ENCODE measurements around the gene EBF4.
"Not testable (repeated sequence)": the region's sequence is repeated elsewhere in the genome, so short reads cannot be mapped to it uniquely, and the experiment has no call there.

The EBF4 gene

DNA sequence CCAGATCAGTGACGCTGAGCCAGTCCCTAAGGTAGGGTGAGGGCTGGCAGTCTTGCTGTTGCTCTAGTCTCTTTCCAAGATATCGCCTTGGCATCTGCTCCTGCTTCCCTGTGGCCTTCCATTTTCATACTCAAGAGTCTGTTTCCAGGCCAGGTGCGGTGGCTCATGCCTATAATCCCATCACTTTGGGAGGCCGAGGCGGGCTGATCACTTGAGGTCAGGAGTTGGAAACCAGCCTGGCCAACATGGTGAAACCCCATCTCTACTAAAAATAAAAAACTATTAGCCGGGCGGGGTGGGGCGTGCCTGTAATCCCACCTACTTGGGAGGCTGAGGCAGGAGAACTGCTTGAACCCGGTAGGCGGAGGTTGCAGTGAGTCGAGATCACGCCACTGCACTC lies 77.5 kb downstream of the EBF4 start:
- not testable (repeated sequence) for H3K27me3 ChIP-seq (ENCODE audit: control insufficient read depth, insufficient read depth, low read length); DNase-seq (ENCODE audit: low read depth, low spot score); H3K9me3 ChIP-seq (ENCODE audit: control insufficient read depth, insufficient read depth, low read length); H3K27ac ChIP-seq (ENCODE audit: low read length); H3K4me1 ChIP-seq (ENCODE audit: control insufficient read depth, insufficient read depth, low read length); H3K36me3 ChIP-seq (ENCODE audit: control insufficient read depth, insufficient read depth, low read length); H3K4me3 ChIP-seq (ENCODE audit: low read length)
- no CpG with 5 or more reads among the region's 12 CpGs for WGBS (ENCODE audit: insufficient coverage, insufficient read length)

DNA sequence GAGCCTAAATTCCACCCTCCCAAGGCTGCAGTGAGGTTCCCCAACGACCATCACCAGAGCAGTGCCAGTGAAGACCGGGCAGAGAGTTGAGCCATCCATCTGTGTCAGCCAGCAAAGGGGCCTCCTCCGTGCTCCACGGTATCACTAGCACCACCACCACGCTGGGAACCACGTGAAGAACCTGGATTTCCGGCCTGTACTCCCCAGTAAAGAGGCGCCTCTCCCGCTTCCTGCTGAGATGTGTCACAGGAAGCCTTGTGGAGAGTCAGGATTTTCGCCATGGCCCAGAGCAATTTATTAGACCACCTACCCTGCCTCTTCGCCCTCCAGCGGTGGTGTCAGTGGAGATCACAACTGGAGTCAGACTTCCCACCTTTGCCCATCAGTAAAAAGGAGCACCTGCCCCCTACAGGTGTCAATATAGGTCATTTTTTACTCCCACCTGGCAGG lies 79.1 kb downstream of the EBF4 start:
- no peaks in the 10 kb centered on the region for H3K27me3 ChIP-seq (ENCODE audit: control insufficient read depth, insufficient read depth, low read length)
- no peaks in the 10 kb centered on the region for H3K9me3 ChIP-seq (ENCODE audit: control insufficient read depth, insufficient read depth, low read length)
- WGBS (ENCODE audit: insufficient coverage, insufficient read length), result no CpG with 5 or more reads among the region's 12 CpGs
- no peaks in the 10 kb centered on the region for H3K4me1 ChIP-seq (ENCODE audit: control insufficient read depth, insufficient read depth, low read length)
- DNase-seq (ENCODE audit: low read depth, low spot score), result no peak
- H3K36me3 ChIP-seq (ENCODE audit: control insufficient read depth, insufficient read depth, low read length), result no peaks in the 10 kb centered on the region
- no peak overlapping the region for H3K27ac ChIP-seq (ENCODE audit: low read length)
- H3K4me3 ChIP-seq (ENCODE audit: low read length), result no peak overlapping the region

DNA sequence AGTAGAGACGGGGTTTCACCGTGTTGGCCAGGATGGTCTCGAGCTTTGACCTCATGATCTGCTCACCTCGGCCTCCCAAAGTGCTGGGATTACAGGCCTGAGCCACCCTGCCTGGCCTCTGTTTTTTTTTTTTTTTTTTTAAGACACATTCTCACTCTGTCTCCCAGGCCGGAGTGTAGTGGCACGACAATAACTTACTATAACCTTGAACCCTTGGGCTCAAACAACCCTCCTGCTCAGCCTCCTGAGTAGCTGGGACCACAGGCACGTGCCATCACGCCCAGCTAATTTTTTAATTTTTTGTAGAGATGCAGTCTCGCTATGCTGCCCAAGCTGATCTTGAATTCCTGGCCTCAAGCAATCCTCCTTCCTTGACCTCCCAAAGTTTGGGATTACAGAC lies 81.2 kb downstream of the EBF4 start:
- no peaks in the 10 kb centered on the region for H3K36me3 ChIP-seq (ENCODE audit: control insufficient read depth, insufficient read depth, low read length)
- H3K4me1 ChIP-seq (ENCODE audit: control insufficient read depth, insufficient read depth, low read length), result no peaks in the 10 kb centered on the region
- H3K27me3 ChIP-seq (ENCODE audit: control insufficient read depth, insufficient read depth, low read length), result no peaks in the 10 kb centered on the region
- no peak overlapping the region for H3K4me3 ChIP-seq (ENCODE audit: low read length)
- no CpG with 5 or more reads among the region's 9 CpGs for WGBS (ENCODE audit: insufficient coverage, insufficient read length)
- H3K27ac ChIP-seq (ENCODE audit: low read length), result no peak overlapping the region
- H3K9me3 ChIP-seq (ENCODE audit: control insufficient read depth, insufficient read depth, low read length), result no peaks in the 10 kb centered on the region
- DNase-seq (ENCODE audit: low read depth, low spot score), result no peak

DNA sequence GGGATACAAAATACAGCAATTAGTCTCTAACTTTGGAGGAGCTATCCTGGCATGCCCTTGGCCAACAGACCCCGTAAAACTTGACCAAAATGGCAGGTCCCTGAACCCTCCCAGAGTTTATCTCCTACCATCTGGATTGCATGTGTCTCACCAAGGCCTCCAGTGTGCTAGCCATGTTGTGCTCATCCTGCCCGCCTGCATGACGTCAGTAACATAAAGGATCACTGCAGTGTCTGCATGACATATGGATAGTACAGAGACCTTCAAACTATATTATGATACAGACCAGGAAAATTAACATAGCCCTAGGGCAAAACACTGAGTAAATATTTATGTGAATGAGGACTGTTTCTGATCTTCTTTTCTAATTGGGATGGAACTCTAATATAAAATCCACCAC lies 82.6 kb downstream of the EBF4 start:
- Histone ChIP-seq H3K4me1 (ENCODE audit: control insufficient read depth, insufficient read depth, low read length) (no peaks in the 10 kb centered on the region), H3K27ac (ENCODE audit: low read length) (no peak overlapping the region), H3K36me3 (ENCODE audit: control insufficient read depth, insufficient read depth, low read length) (no peaks in the 10 kb centered on the region), H3K4me3 (ENCODE audit: low read length) (no peak overlapping the region), H3K9me3 (ENCODE audit: control insufficient read depth, insufficient read depth, low read length) (no peaks in the 10 kb centered on the region), H3K27me3 (ENCODE audit: control insufficient read depth, insufficient read depth, low read length) (no peaks in the 10 kb centered on the region)
- no CpG with 5 or more reads among the region's 3 CpGs for WGBS (ENCODE audit: insufficient coverage, insufficient read length)
- no peak for DNase-seq (ENCODE audit: low read depth, low spot score)

DNA sequence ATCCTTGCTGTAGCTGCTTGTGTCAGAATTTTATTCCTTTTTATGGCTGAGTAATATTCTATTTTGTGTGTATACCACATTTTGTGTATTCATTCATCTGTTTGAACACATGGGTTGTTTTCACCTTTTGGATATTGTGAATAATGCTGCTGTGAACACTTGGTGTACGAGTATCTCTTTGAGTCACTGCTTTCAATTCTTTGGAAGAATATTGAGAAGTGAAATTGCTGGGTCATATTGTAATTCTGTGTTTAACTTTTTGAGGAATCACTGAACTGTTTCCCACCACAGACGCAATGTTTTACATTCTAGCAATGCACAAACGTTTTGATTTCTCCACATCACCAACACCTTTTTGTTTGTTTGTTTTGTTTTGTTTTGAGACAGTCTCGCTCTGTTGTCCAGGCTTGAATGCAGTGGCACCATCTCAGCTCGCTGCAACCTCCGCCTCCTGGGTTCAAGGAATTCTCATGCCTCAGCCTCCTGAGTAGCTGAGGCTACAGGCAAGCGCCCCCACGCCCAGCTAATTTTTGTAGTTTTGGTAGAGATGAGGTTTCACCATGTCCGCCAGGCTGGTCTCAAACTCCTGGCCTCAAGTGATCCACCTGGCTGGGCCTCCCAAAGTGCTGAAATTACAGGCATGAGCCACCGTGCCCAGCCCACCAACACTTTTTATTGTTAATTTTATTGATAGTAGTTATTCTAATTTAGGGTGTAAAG lies 86.2 kb downstream of the EBF4 start:
- H3K4me3 ChIP-seq (ENCODE audit: low read length), result no peak overlapping the region
- H3K36me3 ChIP-seq (ENCODE audit: control insufficient read depth, insufficient read depth, low read length), result no peaks in the 10 kb centered on the region
- no CpG with 5 or more reads among the region's 10 CpGs for whole genome bisulfite sequencing (ENCODE audit: insufficient coverage, insufficient read length)
- no peaks in the 10 kb centered on the region for H3K27me3 ChIP-seq (ENCODE audit: control insufficient read depth, insufficient read depth, low read length)
- H3K27ac ChIP-seq (ENCODE audit: low read length), result no peak overlapping the region
- H3K4me1 ChIP-seq (ENCODE audit: control insufficient read depth, insufficient read depth, low read length), result no peaks in the 10 kb centered on the region
- no peak for DNase-seq (ENCODE audit: low read depth, low spot score)
- no peaks in the 10 kb centered on the region for H3K9me3 ChIP-seq (ENCODE audit: control insufficient read depth, insufficient read depth, low read length)

DNA sequence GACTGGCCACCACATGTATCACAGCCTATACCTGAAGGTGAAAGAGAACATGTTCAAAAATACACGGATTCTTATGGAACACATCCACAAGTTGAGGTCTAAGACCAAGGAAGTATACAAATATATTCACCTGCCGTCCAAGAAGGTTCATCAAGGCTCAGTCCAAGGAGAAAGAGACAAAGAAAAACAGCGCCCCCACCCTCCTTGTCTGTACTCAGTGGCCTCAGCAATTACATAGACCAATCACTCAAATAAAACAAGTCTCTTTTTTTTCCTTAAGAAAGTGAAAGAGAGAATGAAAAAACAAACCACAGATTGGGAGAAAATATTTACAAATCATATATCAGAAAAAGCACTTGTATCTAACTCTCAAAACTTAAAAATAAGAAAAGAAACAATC lies 88.4 kb downstream of the EBF4 start:
- no peaks in the 10 kb centered on the region for H3K36me3 ChIP-seq (ENCODE audit: control insufficient read depth, insufficient read depth, low read length)
- no peak overlapping the region for H3K4me3 ChIP-seq (ENCODE audit: low read length)
- no peaks in the 10 kb centered on the region for H3K9me3 ChIP-seq (ENCODE audit: control insufficient read depth, insufficient read depth, low read length)
- H3K27ac ChIP-seq (ENCODE audit: low read length), result no peak overlapping the region
- no peaks in the 10 kb centered on the region for H3K27me3 ChIP-seq (ENCODE audit: control insufficient read depth, insufficient read depth, low read length)
- DNase-seq (ENCODE audit: low read depth, low spot score), result no peak
- no CpG with 5 or more reads among the region's 3 CpGs for WGBS (ENCODE audit: insufficient coverage, insufficient read length)
- H3K4me1 ChIP-seq (ENCODE audit: control insufficient read depth, insufficient read depth, low read length), result no peaks in the 10 kb centered on the region

DNA sequence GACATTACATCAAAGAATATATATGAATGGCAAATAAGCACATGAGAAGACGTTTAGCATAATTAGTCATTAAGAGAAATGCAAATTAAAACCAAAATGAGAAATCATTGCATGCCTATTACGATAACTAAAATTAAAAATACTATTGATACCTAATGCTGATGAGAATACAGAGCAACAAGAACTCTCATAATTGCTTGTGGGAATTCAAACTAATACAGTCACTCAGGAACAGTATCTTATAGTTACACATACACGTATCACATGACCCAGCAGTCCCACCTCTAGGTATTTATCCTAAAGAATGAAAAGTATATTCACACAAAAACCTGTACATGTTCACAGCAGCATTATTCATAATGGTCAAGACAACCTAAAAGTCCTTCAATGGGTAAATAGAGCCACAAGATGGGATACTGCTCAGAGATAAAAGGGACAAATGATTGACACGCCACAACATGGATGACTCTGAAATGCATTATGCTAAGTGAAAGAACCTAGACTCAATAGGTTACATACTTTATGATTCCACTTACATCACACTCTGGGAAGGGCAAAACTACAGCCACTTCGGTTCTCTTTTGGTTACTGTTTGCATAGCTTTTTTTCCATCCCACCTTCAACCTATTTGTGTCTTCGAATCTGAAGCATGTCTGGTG lies 91.5 kb downstream of the EBF4 start:
- Histone ChIP-seq H3K27ac (ENCODE audit: low read length) (no peak overlapping the region), H3K36me3 (ENCODE audit: control insufficient read depth, insufficient read depth, low read length) (no peaks in the 10 kb centered on the region), H3K4me3 (ENCODE audit: low read length) (no peak overlapping the region), H3K4me1 (ENCODE audit: control insufficient read depth, insufficient read depth, low read length) (no peaks in the 10 kb centered on the region), H3K9me3 (ENCODE audit: control insufficient read depth, insufficient read depth, low read length) (no peaks in the 10 kb centered on the region), H3K27me3 (ENCODE audit: control insufficient read depth, insufficient read depth, low read length) (no peaks in the 10 kb centered on the region)
- WGBS (ENCODE audit: insufficient coverage, insufficient read length), result no CpG with 5 or more reads among the region's 6 CpGs
- DNase-seq (ENCODE audit: low read depth, low spot score), result no peak

DNA sequence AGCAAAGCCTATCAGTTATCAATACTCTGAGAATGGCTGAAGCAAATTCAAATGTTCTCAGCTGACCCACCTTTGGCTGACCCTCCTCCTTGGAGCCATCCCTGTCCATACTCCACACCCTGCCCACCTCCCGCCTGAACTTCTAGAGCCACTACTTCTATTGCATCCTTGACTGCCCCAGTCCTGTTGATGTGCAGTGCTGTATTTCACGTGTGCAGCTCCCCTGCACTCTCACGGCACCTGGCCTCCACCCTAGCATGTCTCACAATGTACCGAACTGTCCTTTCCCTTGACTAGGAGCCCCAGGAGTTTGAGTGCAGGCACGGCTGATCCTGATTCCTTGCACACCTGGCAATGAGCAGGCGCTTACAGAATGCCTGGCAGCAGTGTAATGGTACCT lies 100.9 kb downstream of the EBF4 start:
- Histone ChIP-seq H3K36me3 (ENCODE audit: control insufficient read depth, insufficient read depth, low read length) (peaks cover 27% of the 10 kb centered on the region), H3K27ac (ENCODE audit: low read length) (no peak overlapping the region), H3K4me1 (ENCODE audit: control insufficient read depth, insufficient read depth, low read length) (no peaks in the 10 kb centered on the region), H3K4me3 (ENCODE audit: low read length) (no peak overlapping the region), H3K9me3 (ENCODE audit: control insufficient read depth, insufficient read depth, low read length) (no peaks in the 10 kb centered on the region), H3K27me3 (ENCODE audit: control insufficient read depth, insufficient read depth, low read length) (no peaks in the 10 kb centered on the region)
- no peak for DNase-seq (ENCODE audit: low read depth, low spot score)
- WGBS (ENCODE audit: insufficient coverage, insufficient read length), result no CpG with 5 or more reads among the region's 6 CpGs

DNA sequence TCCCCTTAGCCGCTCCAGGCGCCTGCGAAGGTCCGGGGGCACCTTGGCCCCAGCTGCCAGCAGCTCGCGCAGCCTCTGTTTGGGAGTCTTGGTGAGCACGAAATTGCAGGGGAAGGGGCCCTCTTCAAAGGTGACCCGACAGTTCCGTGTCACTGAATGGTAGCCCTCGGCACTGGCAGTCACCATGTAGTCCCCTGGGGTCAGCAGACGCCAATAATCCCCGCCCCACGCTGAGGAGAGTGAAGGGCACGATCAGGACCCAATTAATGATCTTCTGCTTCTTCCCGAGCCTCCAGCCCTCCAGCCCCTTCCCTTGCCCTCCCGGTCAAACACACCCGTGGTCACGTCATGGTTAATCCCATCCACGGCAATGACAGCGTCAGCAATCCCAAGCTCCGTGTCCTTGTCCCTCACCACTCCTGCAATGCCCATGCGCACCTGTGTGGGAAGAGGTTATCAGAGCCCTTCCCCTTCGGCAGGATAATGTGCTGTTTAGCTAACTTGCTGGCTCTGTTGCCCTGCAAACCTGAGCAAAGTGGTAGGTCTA lies 101.7 kb downstream of the EBF4 start:
- no CpG with 5 or more reads among the region's 23 CpGs for WGBS (ENCODE audit: insufficient coverage, insufficient read length)
- peaks cover 28% of the 10 kb centered on the region for H3K36me3 ChIP-seq (ENCODE audit: control insufficient read depth, insufficient read depth, low read length)
- no peaks in the 10 kb centered on the region for H3K27me3 ChIP-seq (ENCODE audit: control insufficient read depth, insufficient read depth, low read length)
- H3K4me1 ChIP-seq (ENCODE audit: control insufficient read depth, insufficient read depth, low read length), result no peaks in the 10 kb centered on the region
- no peaks in the 10 kb centered on the region for H3K9me3 ChIP-seq (ENCODE audit: control insufficient read depth, insufficient read depth, low read length)
- no peak for DNase-seq (ENCODE audit: low read depth, low spot score)
- H3K27ac ChIP-seq (ENCODE audit: low read length), result no peak overlapping the region
- H3K4me3 ChIP-seq (ENCODE audit: low read length), result no peak overlapping the region

DNA sequence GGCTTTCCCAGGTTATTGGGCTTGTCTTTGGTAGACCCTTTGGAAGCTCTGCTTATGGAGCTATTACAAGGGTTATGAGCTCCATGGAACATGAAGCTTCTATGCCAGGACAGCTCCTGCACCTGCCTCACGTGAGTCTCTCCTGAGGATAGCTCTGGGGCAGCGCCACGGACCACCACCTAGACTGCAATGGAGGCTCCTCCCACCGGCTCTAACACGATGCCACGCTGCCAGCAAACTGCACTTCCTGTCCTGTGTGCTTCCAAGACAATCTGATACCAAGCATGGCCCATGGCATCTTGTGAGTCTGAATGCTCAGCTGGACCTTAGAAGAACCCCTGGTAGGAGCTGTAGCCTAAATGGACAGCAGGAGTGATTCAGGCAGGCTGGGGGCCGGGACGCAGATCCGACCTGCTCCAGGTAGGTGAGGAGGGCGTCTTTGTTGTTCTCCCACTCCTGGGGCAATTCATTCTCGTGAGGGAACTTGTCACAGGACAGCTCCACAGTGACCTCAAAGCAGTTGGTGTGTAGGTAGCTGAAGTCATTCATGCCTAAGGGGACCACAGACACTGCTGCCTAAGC lies 102.4 kb downstream of the EBF4 start:
- no peak for DNase-seq (ENCODE audit: low read depth, low spot score)
- H3K36me3 ChIP-seq (ENCODE audit: control insufficient read depth, insufficient read depth, low read length), result peaks cover 28% of the 10 kb centered on the region
- no peak overlapping the region for H3K4me3 ChIP-seq (ENCODE audit: low read length)
- WGBS (ENCODE audit: insufficient coverage, insufficient read length), result no CpG with 5 or more reads among the region's 11 CpGs
- no peaks in the 10 kb centered on the region for H3K9me3 ChIP-seq (ENCODE audit: control insufficient read depth, insufficient read depth, low read length)
- H3K4me1 ChIP-seq (ENCODE audit: control insufficient read depth, insufficient read depth, low read length), result peaks cover under 1% of the 10 kb centered on the region; the same call in 1 of the 2 replicates
- no peaks in the 10 kb centered on the region for H3K27me3 ChIP-seq (ENCODE audit: control insufficient read depth, insufficient read depth, low read length)
- no peak overlapping the region for H3K27ac ChIP-seq (ENCODE audit: low read length)

All from iPS DF 6.9 (cell line).